Hepatocyte (in vitro differentiated cells): ENCODE data around the gene TCF7L2. TPM values are rescaled to one million over a fixed set of nuclear protein-coding genes. Genes with fewer than 3 reads are reported as not detected.

Experiments
- DNase-seq: peaks from one replicate; pipeline ENCODE4 v3.0.0-alpha.2; 2016; ENCODE audit warnings: low spot score
- H2AFZ ChIP-seq: fragments of 200-600 bp; sonication (generic); 2 replicates; pipeline ENCODE4 v1.6.0; 2016; ENCODE audit warnings: antibody characterized with exemption, mild to moderate bottlenecking
- H3K27ac ChIP-seq: fragments of 200-600 bp; sonication (generic); 2 replicates; pipeline ENCODE4 v1.5.1; 2016; ENCODE audit warnings: mild to moderate bottlenecking
- H3K27me3 ChIP-seq: fragments of 200-600 bp; sonication (generic); 2 replicates; pipeline ENCODE4 v1.6.1; 2016
- H3K36me3 ChIP-seq: fragments of 200-600 bp; sonication (generic); replicated peaks from 2 replicates; pipeline ENCODE4 v1.5.1; 2016; ENCODE audit warnings: low read depth; ENCODE audit not compliant: insufficient read depth
- H3K4me1 ChIP-seq: fragments of 200-600 bp; sonication (generic); 2 replicates; pipeline ENCODE4 v1.5.1; 2016; ENCODE audit warnings: mild to moderate bottlenecking, moderate library complexity; ENCODE audit not compliant: insufficient read depth
- H3K4me2 ChIP-seq: fragments of 200-600 bp; sonication (generic); 2 replicates; pipeline ENCODE4 v1.6.0; 2016
- H3K4me3 ChIP-seq: fragments of 200-600 bp; sonication (generic); 2 replicates; pipeline ENCODE4 v1.5.1; 2016; ENCODE audit warnings: mild to moderate bottlenecking
- H3K79me2 ChIP-seq: fragments of 200-600 bp; sonication (generic); 2 replicates; pipeline ENCODE4 v1.6.0; 2017; ENCODE audit warnings: mild to moderate bottlenecking
- H3K9me2 ChIP-seq: fragments of 200-600 bp; sonication (generic); replicated peaks from 2 replicates; pipeline ENCODE4 v1.6.0; 2017; ENCODE audit warnings: mild to moderate bottlenecking; ENCODE audit not compliant: insufficient read depth
- H3K9me3 ChIP-seq: fragments of 200-600 bp; sonication (generic); 2 replicates; pipeline ENCODE4 v1.5.1; 2016; ENCODE audit warnings: low read depth, mild to moderate bottlenecking
- H4K20me1 ChIP-seq: fragments of 200-600 bp; sonication (generic); 2 replicates; pipeline ENCODE4 v1.6.0; 2016; ENCODE audit warnings: mild to moderate bottlenecking; ENCODE audit not compliant: insufficient read depth, poor library complexity, severe bottlenecking
- EZH2 ChIP-seq: fragments of 200-600 bp; sonication (generic); IDR thresholded peaks from 2 replicates; pipeline ENCODE4 v1.6.1; 2016; ENCODE audit warnings: antibody characterized with exemption, mild to moderate bottlenecking, borderline replicate concordance
- EZH2phosphoT487 ChIP-seq: fragments of 200-600 bp; sonication (generic); IDR thresholded peaks from one replicate; pipeline ENCODE4 v1.6.1; 2018; ENCODE audit warnings: antibody characterized with exemption, mild to moderate bottlenecking, low read depth, moderate library complexity; ENCODE audit not compliant: unreplicated experiment, severe bottlenecking
- WGBS: methylation state at CpG from one replicate; pipeline ENCODE4 v1.1.6; 2016; ENCODE audit warnings: low lambda C conversion rate; ENCODE audit errors: missing lambda C conversion rate; 5-methylcytosine and 5-hydroxymethylcytosine counted together
- polyA plus RNA-seq: library from polyadenylated mRNA; unstranded; fragments of >200 nt; fragmentation: Nextera tagmentation; extraction: Ambion mirVana; gene quantifications from 2 replicates; pipeline ENCODE4 v1.2.1, GENCODE V29; 2016
- total RNA-seq: library from RNA; depleted of rRNA; stranded (reverse); fragments of >200 nt; gene quantifications from 2 replicates; pipeline ENCODE4 v1.2.3, GENCODE V29; 2014
- TF ChIP-seq, protein P1 (sequence below): fragments of 200-600 bp; sonication (generic); IDR thresholded peaks from 2 replicates; pipeline ENCODE4 v1.5.1; 2016; ENCODE audit warnings: antibody characterized with exemption, mild to moderate bottlenecking; ENCODE audit not compliant: poor library complexity

TCF7L2 gene
- total and polyA plus RNA-seq, 2 experiments from 2014 or later = 14.8 to 28.8 TPM

DNA sequence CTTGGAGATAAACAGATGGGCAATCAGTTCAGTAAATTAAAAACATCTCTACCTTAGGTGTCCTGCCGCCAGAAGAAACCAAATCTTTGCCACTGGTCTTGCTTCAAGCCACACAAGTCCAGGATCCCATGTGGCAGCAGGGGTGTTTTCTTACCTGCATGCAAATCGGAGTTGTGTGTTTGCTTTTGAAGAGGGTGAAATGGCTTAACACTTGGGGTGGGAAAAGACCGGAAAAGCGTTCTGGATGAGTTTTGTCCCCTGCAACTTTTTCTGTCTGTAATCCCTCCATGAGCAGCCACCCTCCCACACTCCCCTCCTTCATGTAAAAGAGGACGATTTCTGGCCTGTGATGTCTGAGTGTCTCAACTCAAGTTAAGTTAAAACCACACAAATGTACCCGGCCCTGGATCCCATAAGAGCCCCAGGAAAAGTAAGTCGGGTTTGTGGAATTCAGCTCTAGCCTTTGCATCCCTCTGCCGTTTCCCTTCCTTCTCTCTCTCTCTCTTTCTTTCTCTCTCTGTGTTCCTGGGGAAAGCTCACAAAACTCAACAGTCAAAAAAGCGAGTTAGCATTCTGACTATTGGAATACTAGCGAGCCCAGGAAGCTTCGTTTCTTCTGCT lies 178.5 kb downstream of the TCF7L2 start:
- TF ChIP-seq, protein P1, sequence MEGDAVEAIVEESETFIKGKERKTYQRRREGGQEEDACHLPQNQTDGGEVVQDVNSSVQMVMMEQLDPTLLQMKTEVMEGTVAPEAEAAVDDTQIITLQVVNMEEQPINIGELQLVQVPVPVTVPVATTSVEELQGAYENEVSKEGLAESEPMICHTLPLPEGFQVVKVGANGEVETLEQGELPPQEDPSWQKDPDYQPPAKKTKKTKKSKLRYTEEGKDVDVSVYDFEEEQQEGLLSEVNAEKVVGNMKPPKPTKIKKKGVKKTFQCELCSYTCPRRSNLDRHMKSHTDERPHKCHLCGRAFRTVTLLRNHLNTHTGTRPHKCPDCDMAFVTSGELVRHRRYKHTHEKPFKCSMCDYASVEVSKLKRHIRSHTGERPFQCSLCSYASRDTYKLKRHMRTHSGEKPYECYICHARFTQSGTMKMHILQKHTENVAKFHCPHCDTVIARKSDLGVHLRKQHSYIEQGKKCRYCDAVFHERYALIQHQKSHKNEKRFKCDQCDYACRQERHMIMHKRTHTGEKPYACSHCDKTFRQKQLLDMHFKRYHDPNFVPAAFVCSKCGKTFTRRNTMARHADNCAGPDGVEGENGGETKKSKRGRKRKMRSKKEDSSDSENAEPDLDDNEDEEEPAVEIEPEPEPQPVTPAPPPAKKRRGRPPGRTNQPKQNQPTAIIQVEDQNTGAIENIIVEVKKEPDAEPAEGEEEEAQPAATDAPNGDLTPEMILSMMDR = no peak
- TF ChIP-seq EZH2phosphoT487 (no peak), EZH2 (no peak)
- peaks cover 24% of the 10 kb centered on the region for H3K4me1 ChIP-seq
- no peak overlapping the region for H3K4me3 ChIP-seq
- DNase-seq = no peak
- peak overlapping the region; percentile 82 for H3K4me2 ChIP-seq
- WGBS = 57% methylated on average over 11 of the region's 11 CpGs
- no peaks in the 10 kb centered on the region for H3K9me2 ChIP-seq
- peaks cover 93% of the 10 kb centered on the region for H3K79me2 ChIP-seq
- H2AFZ ChIP-seq = no peak overlapping the region
- H4K20me1 ChIP-seq = peaks cover 48% of the 10 kb centered on the region
- no peaks in the 10 kb centered on the region for H3K9me3 ChIP-seq
- H3K27me3 ChIP-seq = no peaks in the 10 kb centered on the region
- H3K36me3 ChIP-seq = no peaks in the 10 kb centered on the region
- peak overlapping the region; percentile 15 for H3K27ac ChIP-seq

DNA sequence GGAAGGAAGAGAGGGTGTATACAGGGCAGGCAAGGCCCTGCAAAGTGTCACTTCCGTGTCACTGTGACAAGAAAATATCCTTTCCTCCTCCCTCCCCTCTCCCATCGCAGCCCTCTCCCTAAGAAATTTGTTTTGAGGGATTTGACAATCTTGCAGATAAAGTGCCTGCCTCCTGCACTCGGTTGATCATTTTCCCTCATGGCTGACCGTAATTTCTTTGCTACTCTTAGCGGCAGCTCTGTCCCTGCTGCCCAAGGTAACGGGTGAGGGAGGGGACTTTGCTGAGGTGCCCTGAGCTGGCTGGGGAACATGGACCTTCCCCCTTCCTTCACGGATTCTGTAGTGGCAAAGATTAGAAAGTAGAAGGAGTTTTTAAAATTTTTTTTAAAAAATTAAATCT lies 179.1 kb downstream of the TCF7L2 start:
- H3K79me2 ChIP-seq = peaks cover 92% of the 10 kb centered on the region
- H3K4me3 ChIP-seq = no peak overlapping the region
- peaks cover 51% of the 10 kb centered on the region for H4K20me1 ChIP-seq
- no peaks in the 10 kb centered on the region for H3K36me3 ChIP-seq
- no peaks in the 10 kb centered on the region for H3K9me2 ChIP-seq
- peak overlapping the region; percentile 82 for H3K4me2 ChIP-seq
- DNase-seq = no peak
- peak overlapping the region; percentile 15 for H3K27ac ChIP-seq
- H3K27me3 ChIP-seq = no peaks in the 10 kb centered on the region
- H3K4me1 ChIP-seq = peaks cover 24% of the 10 kb centered on the region
- H3K9me3 ChIP-seq = no peaks in the 10 kb centered on the region
- TF ChIP-seq EZH2phosphoT487 = no peak
- no peak for TF ChIP-seq EZH2
- TF ChIP-seq, protein P1 = no peak
- H2AFZ ChIP-seq = no peak overlapping the region
- 69% methylated on average over 7 of the region's 7 CpGs for WGBS

DNA sequence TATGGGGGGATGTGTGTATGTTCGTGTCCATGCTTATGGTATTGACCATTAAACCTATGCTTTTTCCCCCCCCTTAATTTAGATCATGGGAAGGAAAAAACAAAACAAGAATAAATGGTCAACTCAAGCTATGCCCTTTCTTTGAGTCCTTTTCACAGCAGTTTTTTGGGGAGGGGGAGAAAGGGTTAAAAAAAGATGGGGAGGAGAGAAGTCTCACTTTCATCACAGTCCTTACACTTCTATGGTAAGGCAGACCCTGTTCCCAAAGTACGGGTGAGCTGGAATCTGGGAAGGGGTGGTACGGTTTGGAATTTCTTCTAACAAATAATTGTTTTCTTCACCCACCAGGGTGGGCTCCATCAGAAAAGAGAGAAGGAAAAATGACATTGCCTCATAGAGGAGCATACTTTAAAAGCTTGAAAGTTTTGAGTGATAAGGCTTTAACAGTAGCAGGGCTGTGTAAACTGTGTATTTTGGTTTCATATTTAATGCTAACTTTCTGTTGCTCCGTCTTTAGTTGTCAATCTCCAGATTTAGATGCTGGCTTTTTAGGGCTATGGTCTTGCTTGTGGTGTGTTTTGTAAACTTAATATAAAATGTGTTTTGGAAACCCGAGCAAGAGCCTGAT lies 180.1 kb downstream of the TCF7L2 start:
- H3K4me2 ChIP-seq = no peak overlapping the region
- no peak for DNase-seq
- H3K4me1 ChIP-seq = peaks cover 24% of the 10 kb centered on the region
- peaks cover 92% of the 10 kb centered on the region for H3K79me2 ChIP-seq
- H3K27ac ChIP-seq = no peak overlapping the region
- no peaks in the 10 kb centered on the region for H3K27me3 ChIP-seq
- H3K36me3 ChIP-seq = no peaks in the 10 kb centered on the region
- no peaks in the 10 kb centered on the region for H3K9me3 ChIP-seq
- H3K9me2 ChIP-seq = no peaks in the 10 kb centered on the region
- no peak overlapping the region for H2AFZ ChIP-seq
- TF ChIP-seq EZH2 (no peak), EZH2phosphoT487 (no peak)
- TF ChIP-seq, protein P1 = no peak
- 88% methylated on average over 5 of the region's 5 CpGs for WGBS
- peaks cover 49% of the 10 kb centered on the region for H4K20me1 ChIP-seq
- H3K4me3 ChIP-seq = no peak overlapping the region
